ENCODE measurements around the gene FHOD3.
A peak's percentile ranks its signal among the peaks of the same experiment; 100 is the strongest.

The FHOD3 gene

GRCh38 chr18:36392164-36392978 lies 94.9 kb downstream of the FHOD3 start:
- DNase-seq (ENCODE audit: low read depth): peak; percentile 33
- no peak overlapping the region for H3K4me3 ChIP-seq (ENCODE audit: low read depth, low read length)
- TF ChIP-seq CTCF (IDR thresholded peaks at IDR 0.05; ENCODE audit: insufficient read depth, low read depth, low read length, missing control alignments): no peak

- TF ChIP-seq CTCF (IDR thresholded peaks at IDR 0.05; ENCODE audit: insufficient read depth, low read depth, low read length, missing control alignments): no peak
- H3K4me3 ChIP-seq (ENCODE audit: low read depth, low read length): no peak overlapping the region
- DNase-seq (ENCODE audit: low read depth): no peak
Observed at GRCh38 chr18:36392979-36393287, 95.4 kb downstream of the FHOD3 start.

GRCh38 chr18:36394486-36394885 lies 97.0 kb downstream of the FHOD3 start:
- TF ChIP-seq CTCF (IDR thresholded peaks at IDR 0.05; ENCODE audit: insufficient read depth, low read depth, low read length, missing control alignments): no peak
- peak; percentile 55 for DNase-seq (ENCODE audit: low read depth)
- H3K4me3 ChIP-seq (ENCODE audit: low read depth, low read length): no peak overlapping the region

GRCh38 chr18:36396190-36396589 lies 98.7 kb downstream of the FHOD3 start:
- H3K4me3 ChIP-seq (ENCODE audit: low read depth, low read length): no peak overlapping the region
- DNase-seq (ENCODE audit: low read depth): no peak
- no peak for TF ChIP-seq CTCF (IDR thresholded peaks at IDR 0.05; ENCODE audit: insufficient read depth, low read depth, low read length, missing control alignments)

GRCh38 chr18:36397033-36397432 lies 99.5 kb downstream of the FHOD3 start:
- DNase-seq (ENCODE audit: low read depth): peak; percentile 45
- TF ChIP-seq CTCF (IDR thresholded peaks at IDR 0.05; ENCODE audit: insufficient read depth, low read depth, low read length, missing control alignments): no peak
- H3K4me3 ChIP-seq (ENCODE audit: low read depth, low read length): no peak overlapping the region

GRCh38 chr18:36398419-36398818 lies 100.9 kb downstream of the FHOD3 start:
- DNase-seq (ENCODE audit: low read depth): no peak
- no peak for TF ChIP-seq CTCF (IDR thresholded peaks at IDR 0.05; ENCODE audit: insufficient read depth, low read depth, low read length, missing control alignments)
- no peak overlapping the region for H3K4me3 ChIP-seq (ENCODE audit: low read depth, low read length)

GRCh38 chr18:36399055-36399454 lies 101.5 kb downstream of the FHOD3 start:
- no peak for DNase-seq (ENCODE audit: low read depth)
- no peak overlapping the region for H3K4me3 ChIP-seq (ENCODE audit: low read depth, low read length)
- no peak for TF ChIP-seq CTCF (IDR thresholded peaks at IDR 0.05; ENCODE audit: insufficient read depth, low read depth, low read length, missing control alignments)
